SK-N-SH treated with all-trans-retinoic acid at 6 μM for 48 hours (cell line): ENCODE measurements around the gene PPP1R7.

Experiments used
- ARNTL ChIP-seq: fragments of 450-650 bp; formaldehyde crosslinking; IDR thresholded peaks from 2 replicates; pipeline ENCODE4 v1.5.0; 2020; ENCODE audit warnings: low read depth, mild to moderate bottlenecking, moderate library complexity, borderline replicate concordance
- CSDC2 ChIP-seq: fragments of 250-450 bp; sonication (Bioruptor Pico); IDR thresholded peaks from 2 replicates; pipeline ENCODE4 v1.5.0; 2020; ENCODE audit warnings: mild to moderate bottlenecking, moderate library complexity
- ESRRG ChIP-seq: fragments of 250-450 bp; sonication (Bioruptor Pico); IDR thresholded peaks from 2 replicates; pipeline ENCODE4 v1.6.1; 2021; ENCODE audit warnings: mild to moderate bottlenecking
- ISL1 ChIP-seq: fragments of 250-450 bp; sonication (Bioruptor Pico); IDR thresholded peaks from 2 replicates; pipeline ENCODE4 v2.1.2; 2022; ENCODE audit warnings: mild to moderate bottlenecking, moderate library complexity
- RARB ChIP-seq: fragments of 250-450 bp; sonication (Bioruptor Pico); IDR thresholded peaks from 2 replicates; pipeline ENCODE4 v1.8.0; 2021; ENCODE audit warnings: mild to moderate bottlenecking, moderate library complexity
- SNAI2 ChIP-seq: fragments of 250-450 bp; sonication (Bioruptor Pico); IDR thresholded peaks from 2 replicates; pipeline ENCODE4 v1.5.0; 2020; ENCODE audit warnings: mild to moderate bottlenecking, moderate library complexity
- TCF4 ChIP-seq: fragments of 250-450 bp; sonication (Bioruptor Pico); IDR thresholded peaks from 2 replicates; pipeline ENCODE4 v1.8.0; 2021; ENCODE audit warnings: mild to moderate bottlenecking, moderate library complexity, borderline replicate concordance
- ZFP30 ChIP-seq: fragments of 450-650 bp; formaldehyde crosslinking; IDR thresholded peaks from 2 replicates; pipeline ENCODE4 v1.5.0; 2022; ENCODE audit warnings: mild to moderate bottlenecking, moderate library complexity
- ZNF70 ChIP-seq: fragments of 450-650 bp; formaldehyde crosslinking; IDR thresholded peaks from 2 replicates; pipeline ENCODE4 v1.5.0; 2020; ENCODE audit warnings: mild to moderate bottlenecking, moderate library complexity
- ZNF8 ChIP-seq: fragments of 450-650 bp; formaldehyde crosslinking; IDR thresholded peaks from 2 replicates; pipeline ENCODE4 v1.5.0; 2020; ENCODE audit warnings: mild to moderate bottlenecking, moderate library complexity
- TF ChIP-seq, protein P1 (sequence below): fragments of 250-450 bp; sonication (Bioruptor Pico); IDR thresholded peaks from 2 replicates; pipeline ENCODE4 v1.8.0; 2020; ENCODE audit warnings: mild to moderate bottlenecking, moderate library complexity, borderline replicate concordance
- TF ChIP-seq, protein P2 (sequence below): fragments of 250-450 bp; sonication (Bioruptor Pico); IDR thresholded peaks from 2 replicates; pipeline ENCODE4 v1.5.1; 2020; ENCODE audit warnings: low read depth, mild to moderate bottlenecking, moderate library complexity

DNA sequence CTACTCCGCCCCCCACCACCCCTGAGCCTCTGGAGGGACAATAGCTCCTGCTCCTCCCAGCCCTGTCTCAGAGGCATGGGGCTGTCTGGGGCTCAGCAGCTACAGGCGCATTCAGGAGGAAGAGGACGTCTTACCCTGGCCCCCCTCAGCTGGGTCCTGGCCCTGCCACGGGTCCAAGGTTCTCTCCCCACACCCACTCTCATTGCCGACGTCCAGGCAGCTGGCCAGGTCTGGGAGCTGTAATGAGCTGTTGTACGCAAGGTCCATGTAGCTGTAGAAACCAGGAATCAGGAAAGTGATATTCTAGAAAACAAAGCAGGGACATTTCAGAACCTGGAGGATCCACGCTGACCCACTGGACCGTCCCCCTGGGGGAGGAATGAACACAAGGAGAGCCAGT, 14.5 kb upstream of the PPP1R7 start:
- TF ChIP-seq SNAI2 (CRISPR knock-in tag) (no peak), ZFP30 (no peak), TCF4 (CRISPR knock-in tag) (no peak), ARNTL (CRISPR knock-in tag) (no peak), RARB (CRISPR knock-in tag) (no peak), ISL1 (CRISPR knock-in tag) (no peak), ZNF8 (CRISPR knock-in tag) (no peak), ZNF70 (no peak), CSDC2 (CRISPR knock-in tag) (no peak), ESRRG (CRISPR knock-in tag) (no peak)
- TF ChIP-seq, protein P1, sequence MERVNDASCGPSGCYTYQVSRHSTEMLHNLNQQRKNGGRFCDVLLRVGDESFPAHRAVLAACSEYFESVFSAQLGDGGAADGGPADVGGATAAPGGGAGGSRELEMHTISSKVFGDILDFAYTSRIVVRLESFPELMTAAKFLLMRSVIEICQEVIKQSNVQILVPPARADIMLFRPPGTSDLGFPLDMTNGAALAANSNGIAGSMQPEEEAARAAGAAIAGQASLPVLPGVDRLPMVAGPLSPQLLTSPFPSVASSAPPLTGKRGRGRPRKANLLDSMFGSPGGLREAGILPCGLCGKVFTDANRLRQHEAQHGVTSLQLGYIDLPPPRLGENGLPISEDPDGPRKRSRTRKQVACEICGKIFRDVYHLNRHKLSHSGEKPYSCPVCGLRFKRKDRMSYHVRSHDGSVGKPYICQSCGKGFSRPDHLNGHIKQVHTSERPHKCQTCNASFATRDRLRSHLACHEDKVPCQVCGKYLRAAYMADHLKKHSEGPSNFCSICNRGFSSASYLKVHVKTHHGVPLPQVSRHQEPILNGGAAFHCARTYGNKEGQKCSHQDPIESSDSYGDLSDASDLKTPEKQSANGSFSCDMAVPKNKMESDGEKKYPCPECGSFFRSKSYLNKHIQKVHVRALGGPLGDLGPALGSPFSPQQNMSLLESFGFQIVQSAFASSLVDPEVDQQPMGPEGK: no peak
- TF ChIP-seq, protein P2, sequence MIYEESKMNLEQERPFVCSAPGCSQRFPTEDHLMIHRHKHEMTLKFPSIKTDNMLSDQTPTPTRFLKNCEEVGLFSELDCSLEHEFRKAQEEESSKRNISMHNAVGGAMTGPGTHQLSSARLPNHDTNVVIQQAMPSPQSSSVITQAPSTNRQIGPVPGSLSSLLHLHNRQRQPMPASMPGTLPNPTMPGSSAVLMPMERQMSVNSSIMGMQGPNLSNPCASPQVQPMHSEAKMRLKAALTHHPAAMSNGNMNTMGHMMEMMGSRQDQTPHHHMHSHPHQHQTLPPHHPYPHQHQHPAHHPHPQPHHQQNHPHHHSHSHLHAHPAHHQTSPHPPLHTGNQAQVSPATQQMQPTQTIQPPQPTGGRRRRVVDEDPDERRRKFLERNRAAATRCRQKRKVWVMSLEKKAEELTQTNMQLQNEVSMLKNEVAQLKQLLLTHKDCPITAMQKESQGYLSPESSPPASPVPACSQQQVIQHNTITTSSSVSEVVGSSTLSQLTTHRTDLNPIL (CRISPR knock-in tag): no peak
